Ureter (tissue), 1 donor: ENCODE data around the gene TMIGD2. TPM values are rescaled to one million over a fixed set of nuclear protein-coding genes. Genes with fewer than 3 reads are reported as not detected.
"Not testable (repeated sequence)": the region's sequence is repeated elsewhere in the genome, so short reads cannot be mapped to it uniquely, and the experiment has no call there.

Source experiments
- DNase-seq: peaks from one replicate; pipeline ENCODE4 v3.0.0-alpha.2; 2020; ENCODE audit warnings: low spot score
- total RNA-seq: library from RNA; stranded (reverse); gene quantifications from one replicate; pipeline ENCODE4 v1.2.4, GENCODE V29; 2023
- donor health status: DM: yes; HTN: yes; CAD: no.

Gene TMIGD2
- total RNA-seq, 1 donor from 2014 or later = 1.2 TPM

DNA sequence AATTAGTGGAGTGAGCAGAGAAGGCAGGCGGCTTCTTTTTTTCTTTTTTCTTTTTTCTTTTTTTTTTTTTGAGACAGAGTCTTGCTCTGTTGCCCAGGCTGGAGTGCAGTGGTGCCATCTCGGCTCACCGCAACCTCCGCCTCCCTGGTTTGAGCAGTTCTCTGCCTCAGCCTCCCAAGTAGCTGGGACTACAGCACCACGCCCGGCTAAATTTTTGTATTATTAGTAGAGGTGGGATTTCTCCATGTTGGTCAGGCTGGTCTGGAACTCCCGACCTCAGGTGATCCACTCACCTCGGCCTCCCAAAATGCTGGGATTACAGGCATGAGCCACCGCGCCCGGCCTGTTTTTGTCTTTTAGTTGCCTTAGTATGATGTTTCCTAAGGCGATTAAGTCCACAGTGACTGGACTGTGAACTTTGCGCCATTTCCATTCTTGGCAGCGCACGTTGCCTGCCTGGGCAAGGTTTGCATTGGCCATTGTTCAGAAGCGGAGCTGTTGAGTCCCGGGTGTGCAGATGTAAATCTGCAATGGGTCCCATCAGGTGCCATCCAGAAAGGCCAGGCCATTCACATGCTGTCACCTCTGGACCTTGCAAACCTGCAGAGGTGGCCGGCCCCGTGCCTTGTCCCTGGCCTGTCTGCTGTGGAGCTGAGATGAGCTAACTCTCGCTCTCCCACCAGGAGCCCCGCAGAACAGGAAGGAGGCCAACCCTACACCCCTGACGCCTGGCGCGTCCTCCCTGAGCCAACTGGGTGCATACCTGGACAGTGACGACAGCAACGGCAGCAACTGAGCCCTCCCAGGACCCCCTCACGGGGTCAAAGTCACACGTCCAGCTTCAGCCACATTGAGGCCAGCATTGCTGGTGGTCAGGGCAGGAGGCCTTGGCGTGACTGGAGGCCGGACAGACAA lies 34.0 kb downstream of the TMIGD2 start:
- DNase-seq = peak; percentile 72

DNA sequence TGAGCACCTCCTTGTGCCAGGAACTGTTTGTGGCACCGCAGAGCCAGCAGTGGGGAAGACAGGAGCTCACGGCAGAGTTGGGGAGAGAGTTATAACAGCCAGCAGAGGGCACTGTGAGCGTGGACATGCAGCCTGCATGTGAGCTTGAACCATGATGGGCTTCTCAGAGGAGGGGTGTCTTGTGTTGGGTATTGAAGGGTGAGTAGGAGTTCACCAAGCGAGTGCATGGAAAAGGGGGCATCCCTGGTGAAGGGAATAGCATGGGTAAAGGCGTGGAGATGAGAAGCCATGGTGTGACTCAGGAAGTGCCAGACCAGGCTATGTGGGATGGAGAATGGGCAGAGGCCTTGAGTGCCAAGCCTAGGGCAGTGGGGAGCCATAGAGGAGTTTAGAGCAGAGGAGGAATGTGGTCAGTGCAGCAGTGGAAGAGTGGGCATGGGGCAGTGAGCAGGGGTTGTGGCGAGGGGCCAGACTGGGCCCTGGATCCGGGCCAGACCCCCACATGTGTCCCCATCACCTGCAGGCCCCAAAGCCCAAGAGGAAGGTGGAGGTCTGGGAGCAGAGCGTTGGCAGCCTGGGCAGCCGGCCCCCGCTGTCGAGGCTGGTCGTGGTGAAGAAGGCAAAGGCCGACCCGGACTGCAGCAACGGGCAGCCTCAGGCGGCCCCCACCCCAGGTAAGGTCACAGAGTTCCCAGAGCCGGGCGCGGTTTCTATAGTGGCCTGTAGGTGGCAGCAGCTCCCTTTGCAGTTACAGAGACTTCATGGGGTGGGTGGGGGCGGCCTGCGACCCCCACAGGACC lies 34.9 kb downstream of the TMIGD2 start:
- DNase-seq = no peak

DNA sequence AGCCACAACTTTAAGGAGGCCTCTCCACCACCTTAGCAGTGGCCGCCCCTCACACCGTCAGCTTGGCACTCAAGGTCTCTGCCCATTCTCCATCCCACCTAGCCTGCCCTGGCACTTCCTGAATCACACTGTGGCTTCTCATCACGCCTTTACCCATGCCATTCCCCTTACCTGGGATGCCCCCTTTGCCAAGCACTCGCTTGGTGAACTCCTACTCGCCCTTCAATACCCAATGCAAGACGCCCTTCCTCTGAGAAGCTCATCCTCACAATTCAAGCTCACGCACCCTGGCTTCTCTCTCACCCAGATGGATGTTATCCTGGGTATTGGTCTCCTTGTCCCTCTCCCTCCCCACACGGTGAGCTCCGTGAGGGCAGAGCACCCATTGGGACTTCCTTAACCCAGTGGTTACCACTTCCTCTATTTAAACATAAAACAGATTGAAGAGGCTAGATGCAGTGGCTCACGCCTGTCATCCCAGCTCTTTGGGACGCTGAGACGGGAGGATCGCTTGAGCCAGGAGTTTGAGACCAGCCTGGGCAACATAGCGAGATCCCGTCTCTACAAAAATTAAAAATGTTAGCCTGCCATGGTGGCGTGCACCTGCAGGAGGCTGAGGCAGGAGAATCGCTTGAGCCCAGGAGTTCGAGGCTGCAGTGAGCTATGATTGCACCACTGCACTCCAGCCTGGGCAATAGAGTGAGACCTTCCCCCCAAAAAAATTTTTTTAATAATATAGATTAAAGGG lies 35.8 kb downstream of the TMIGD2 start:
- no peak for DNase-seq

DNA sequence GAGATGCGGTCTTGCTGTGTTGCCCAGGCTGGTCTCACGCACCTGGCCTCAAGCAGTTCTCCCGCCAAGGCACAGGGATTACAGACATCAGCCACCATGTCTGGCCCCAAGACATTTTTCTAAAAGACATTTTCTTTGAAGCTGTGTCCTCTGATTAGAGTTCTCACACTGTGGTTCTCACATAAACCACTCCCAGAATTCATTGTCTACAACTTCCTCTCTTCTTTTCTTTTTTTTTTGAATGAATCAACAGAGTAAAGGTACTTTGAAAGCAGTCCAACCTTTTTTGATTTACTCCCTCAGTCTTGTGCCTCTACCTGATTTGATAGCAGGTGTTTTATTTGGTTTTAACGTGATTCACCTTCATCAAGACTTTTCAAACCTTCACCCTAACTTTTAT lies 37.4 kb downstream of the TMIGD2 start:
- no peak for DNase-seq

DNA sequence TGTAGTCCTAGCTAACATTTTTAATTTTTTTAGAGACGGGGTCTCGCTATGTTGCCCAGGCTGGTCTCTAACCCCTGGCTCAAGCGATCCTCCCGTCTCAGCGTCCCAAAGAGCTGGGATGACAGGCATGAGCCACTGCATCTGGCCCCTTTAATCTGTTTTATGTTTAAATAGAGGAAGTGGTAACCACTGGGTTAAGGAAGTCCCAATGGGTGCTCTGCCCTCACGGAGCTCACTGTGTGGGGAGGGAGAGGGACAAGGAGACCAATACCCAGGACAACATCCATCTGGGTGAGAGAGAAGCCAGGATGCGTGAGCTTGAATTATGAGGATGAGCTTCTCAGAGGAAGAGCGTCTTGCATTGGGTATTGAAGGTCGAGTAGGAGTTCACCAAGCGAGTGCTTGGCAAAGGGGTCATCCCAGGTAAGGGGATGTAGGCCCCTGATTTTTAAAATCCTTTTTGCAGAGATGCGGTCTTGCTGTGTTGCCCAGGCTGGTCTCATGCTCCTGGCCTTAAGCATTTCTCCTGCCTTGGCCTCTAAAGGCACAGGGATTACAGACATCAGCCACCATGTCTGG lies 41.5 kb downstream of the TMIGD2 start:
- DNase-seq = no peak

DNA sequence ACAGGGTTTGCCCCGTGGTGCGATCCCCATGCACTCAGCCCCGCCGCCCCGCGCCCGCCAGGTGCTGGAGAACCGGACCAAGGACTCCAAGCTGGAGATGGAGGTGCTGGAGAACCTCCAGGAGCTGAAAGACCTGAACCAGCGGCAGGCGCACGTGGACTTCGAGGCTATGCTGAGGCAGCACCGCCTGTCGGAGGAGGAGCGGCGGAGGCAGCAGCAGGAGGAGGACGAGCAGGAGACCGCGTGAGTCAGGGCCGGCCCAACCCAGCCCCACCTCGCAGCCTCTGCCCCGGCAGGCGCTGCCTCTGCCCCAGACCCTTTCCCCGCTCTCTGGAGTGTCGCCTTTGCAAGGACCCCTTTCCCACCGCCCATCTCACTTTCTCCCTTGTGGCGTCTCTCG lies 44.0 kb downstream of the TMIGD2 start:
- no peak for DNase-seq

DNA sequence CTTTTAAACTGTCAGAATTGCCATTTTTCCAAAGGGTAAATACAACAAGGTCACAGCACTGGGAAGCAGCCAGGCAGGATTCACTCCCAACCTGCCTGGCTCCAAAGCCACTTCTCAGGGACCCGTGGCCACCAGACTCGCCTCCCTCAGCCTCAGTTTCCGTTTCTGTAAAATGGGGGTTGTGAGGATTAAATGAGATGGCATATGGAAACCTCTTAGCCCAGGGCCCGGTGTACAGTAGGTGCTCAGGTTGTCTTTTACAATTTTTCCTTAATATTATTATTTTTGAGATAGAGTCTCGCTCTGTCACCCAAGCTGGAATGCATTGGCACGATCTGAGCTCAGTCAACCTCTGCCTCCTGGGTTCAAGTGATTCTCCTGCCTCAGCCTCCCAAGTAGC lies 45.2 kb downstream of the TMIGD2 start:
- DNase-seq = no peak

DNA sequence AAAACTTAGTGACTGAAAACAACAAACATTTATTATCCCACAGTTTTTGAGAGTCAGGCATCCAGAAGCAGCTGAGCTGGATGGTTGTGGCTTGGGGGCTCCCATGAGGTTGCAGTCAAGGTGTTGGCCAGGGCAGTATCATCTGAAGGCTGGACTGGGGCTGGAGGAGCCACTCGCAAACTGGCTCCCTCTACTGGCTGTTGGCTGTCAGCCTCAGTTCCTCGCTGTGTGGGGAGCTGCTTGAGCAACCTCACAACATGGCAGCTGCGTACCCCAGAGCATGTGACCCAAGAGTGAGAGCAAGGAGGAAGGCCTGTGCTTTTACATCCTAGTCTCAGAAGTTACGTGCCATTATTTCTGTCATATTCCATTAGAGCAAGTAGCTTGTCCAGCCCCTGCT lies 45.6 kb downstream of the TMIGD2 start:
- DNase-seq = no peak

DNA sequence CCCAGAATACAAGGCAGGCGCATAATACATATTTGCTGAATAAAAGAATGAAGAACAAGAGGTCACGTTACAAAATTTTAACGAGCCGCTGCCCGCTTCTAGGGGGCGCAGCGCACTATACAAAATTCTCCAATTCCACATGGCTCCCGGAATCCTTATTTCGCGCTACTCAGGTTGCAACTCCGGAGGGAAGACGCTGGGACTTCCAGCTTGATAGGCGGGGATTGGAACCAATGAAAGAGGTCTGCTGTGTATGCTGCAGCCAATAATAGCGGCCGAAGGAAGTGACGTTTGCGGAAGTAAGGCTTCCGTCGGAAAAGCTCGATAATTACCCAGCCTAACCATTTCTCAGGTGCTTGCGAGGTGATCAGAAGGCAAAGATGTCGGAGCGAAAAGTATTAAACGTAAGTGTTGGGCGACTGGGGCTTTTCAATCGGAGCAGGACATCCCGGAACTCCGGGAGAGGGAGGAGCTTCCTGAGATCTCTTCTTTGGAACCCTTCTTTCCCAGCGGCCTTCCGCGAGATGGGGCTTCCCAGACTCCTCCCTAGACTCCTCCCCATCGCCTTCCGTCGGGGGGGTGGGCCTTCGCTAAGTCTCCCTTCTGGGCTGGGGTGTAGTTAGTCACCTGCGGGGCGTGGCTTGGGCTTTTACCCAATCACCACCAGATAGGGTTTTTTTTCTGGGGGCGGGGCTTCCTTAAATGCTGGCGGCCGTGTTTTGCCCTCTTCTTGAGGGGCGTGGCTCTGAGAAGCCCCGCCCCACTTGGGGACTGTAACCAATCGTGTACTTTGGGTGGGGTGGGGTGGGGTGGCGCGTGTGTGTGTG lies 55.2 kb downstream of the TMIGD2 start, which contains the start of gene YJU2:
TSS of gene YJU2 (plus strand) at position 314 of the 827 bp plus-strand sequence. CDS start at position 381, 67 bp downstream.
- DNase-seq = peak; percentile 99

DNA sequence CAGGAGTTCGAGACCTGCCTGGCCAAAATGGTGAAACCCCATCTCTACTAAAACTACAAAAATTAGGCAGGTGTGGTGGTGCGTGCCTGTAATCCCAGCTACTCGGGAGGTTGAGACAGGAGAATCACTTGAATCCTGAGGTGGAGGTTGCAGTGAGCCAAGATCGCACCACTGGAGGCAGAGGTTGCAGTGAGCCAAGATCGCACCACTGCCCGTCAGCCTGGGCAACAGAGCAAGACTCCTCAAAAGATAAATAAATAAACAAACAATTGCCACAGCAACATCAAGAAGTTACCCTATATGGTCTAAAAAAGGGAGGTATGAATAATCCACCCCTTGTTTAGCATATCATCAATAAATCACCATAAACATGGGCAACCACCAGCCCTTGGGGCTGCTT lies 56.3 kb downstream of the TMIGD2 start:
- DNase-seq = not testable (repeated sequence)

Other genes starting within 250 kb of the TMIGD2 start
- 63.8 TPM for gene ZBTB7A, start 235.5 kb downstream of the TMIGD2 start, total RNA-seq
- 103 TPM for gene MAP2K2, start 178.3 kb downstream of the TMIGD2 start, total RNA-seq
- not detected for gene CREB3L3, start 148.8 kb downstream of the TMIGD2 start, total RNA-seq
- gene SIRT6, start 119.8 kb downstream of the TMIGD2 start, total RNA-seq = 23.9 TPM
- gene ANKRD24, start 119.7 kb downstream of the TMIGD2 start, total RNA-seq = 2.7 TPM
- 1.5 TPM for gene EBI3, start 72.9 kb downstream of the TMIGD2 start, total RNA-seq
- 22.2 TPM for gene YJU2, start 55.3 kb downstream of the TMIGD2 start, total RNA-seq
- not detected for gene SHD, start 23.1 kb downstream of the TMIGD2 start, total RNA-seq
- not detected for gene FSD1, start 2.2 kb upstream of the TMIGD2 start, total RNA-seq
- 66.8 TPM for gene STAP2, start 36.4 kb upstream of the TMIGD2 start, total RNA-seq
- gene MPND, start 41.2 kb upstream of the TMIGD2 start, total RNA-seq = 30.6 TPM
- gene SH3GL1, start 98.2 kb upstream of the TMIGD2 start, total RNA-seq = 78.5 TPM
- gene CHAF1A, start 100.3 kb upstream of the TMIGD2 start, total RNA-seq = 23.0 TPM
- 107 TPM for gene UBXN6, start 155.4 kb upstream of the TMIGD2 start, total RNA-seq
- gene HDGFL2, start 169.9 kb upstream of the TMIGD2 start, total RNA-seq = 45.9 TPM
- gene PLIN4, start 216.1 kb upstream of the TMIGD2 start, total RNA-seq = 27.1 TPM
- gene PLIN5, start 232.8 kb upstream of the TMIGD2 start, total RNA-seq = 30.3 TPM
- gene LRG1, start 237.6 kb upstream of the TMIGD2 start, total RNA-seq = 19.4 TPM